Measurements from ENCODE around the gene GPRC5C.

GPRC5C gene

GRCh38 chr17:74410001-74410443 lies 21.9 kb upstream of the GPRC5C start:
- TF ChIP-seq EGR1 (IDR thresholded peaks at IDR 0.05) (no peak), ZBTB7A (IDR thresholded peaks at IDR 0.05; ENCODE audit: low read depth) (no peak), RAD21 (IDR thresholded peaks at IDR 0.05; ENCODE audit: low read depth) (no peak), USF1 (IDR thresholded peaks at IDR 0.05) (no peak), REST (IDR thresholded peaks at IDR 0.05; ENCODE audit: low read depth) (no peak), TEAD4 (IDR thresholded peaks at IDR 0.05) (no peak), CEBPB (IDR thresholded peaks at IDR 0.05) (no peak), FOXM1 (IDR thresholded peaks at IDR 0.05; ENCODE audit: borderline replicate concordance, low read depth) (no peak), TCF12 (IDR thresholded peaks at IDR 0.05; ENCODE audit: low read depth) (no peak)

- no peak for TF ChIP-seq FOXM1 (IDR thresholded peaks at IDR 0.05; ENCODE audit: borderline replicate concordance, low read depth)
- no peak for TF ChIP-seq TCF12 (IDR thresholded peaks at IDR 0.05; ENCODE audit: low read depth)
- no peak for TF ChIP-seq REST (IDR thresholded peaks at IDR 0.05; ENCODE audit: low read depth)
- TF ChIP-seq MAX (IDR thresholded peaks at IDR 0.05) = no peak
- TF ChIP-seq EP300 (IDR thresholded peaks at IDR 0.05; ENCODE audit: borderline replicate concordance) = no peak
- TF ChIP-seq USF1 (IDR thresholded peaks at IDR 0.05) = no peak
- TF ChIP-seq YY1 (IDR thresholded peaks at IDR 0.05; ENCODE audit: low read depth) = no peak
- TF ChIP-seq TAF1 (IDR thresholded peaks at IDR 0.05; ENCODE audit: low read depth) = no peak
- no peak for TF ChIP-seq TEAD4 (IDR thresholded peaks at IDR 0.05)
- no peak for TF ChIP-seq CEBPB (IDR thresholded peaks at IDR 0.05)
- no peak for TF ChIP-seq ZBTB7A (IDR thresholded peaks at IDR 0.05; ENCODE audit: low read depth)
- no peak for TF ChIP-seq CREB1 (IDR thresholded peaks at IDR 0.05; ENCODE audit: low read depth)
- TF ChIP-seq EGR1 (IDR thresholded peaks at IDR 0.05) = no peak
- no peak for TF ChIP-seq NFIC (IDR thresholded peaks at IDR 0.05)
- TF ChIP-seq RAD21 (IDR thresholded peaks at IDR 0.05; ENCODE audit: low read depth) = no peak
These were observed 19.3 kb upstream of the GPRC5C start for GRCh38 chr17:74412581-74412980.

GRCh38 chr17:74413491-74413890 lies 18.4 kb upstream of the GPRC5C start:
- no peak for TF ChIP-seq MAX (IDR thresholded peaks at IDR 0.05)
- no peak for TF ChIP-seq EGR1 (IDR thresholded peaks at IDR 0.05)
- TF ChIP-seq YY1 (IDR thresholded peaks at IDR 0.05; ENCODE audit: low read depth) = no peak
- no peak for TF ChIP-seq RAD21 (IDR thresholded peaks at IDR 0.05; ENCODE audit: low read depth)
- TF ChIP-seq TAF1 (IDR thresholded peaks at IDR 0.05; ENCODE audit: low read depth) = no peak
- no peak for TF ChIP-seq ZBTB7A (IDR thresholded peaks at IDR 0.05; ENCODE audit: low read depth)
- TF ChIP-seq TEAD4 (IDR thresholded peaks at IDR 0.05) = no peak
- TF ChIP-seq TCF12 (IDR thresholded peaks at IDR 0.05; ENCODE audit: low read depth) = no peak
- no peak for TF ChIP-seq FOXM1 (IDR thresholded peaks at IDR 0.05; ENCODE audit: borderline replicate concordance, low read depth)
- TF ChIP-seq REST (IDR thresholded peaks at IDR 0.05; ENCODE audit: low read depth) = no peak
- TF ChIP-seq CEBPB (IDR thresholded peaks at IDR 0.05) = no peak
- TF ChIP-seq USF1 (IDR thresholded peaks at IDR 0.05) = no peak
- no peak for TF ChIP-seq NFIC (IDR thresholded peaks at IDR 0.05)
- no peak for TF ChIP-seq CREB1 (IDR thresholded peaks at IDR 0.05; ENCODE audit: low read depth)
- TF ChIP-seq EP300 (IDR thresholded peaks at IDR 0.05; ENCODE audit: borderline replicate concordance) = no peak

GRCh38 chr17:74414510-74414909 lies 17.4 kb upstream of the GPRC5C start:
- TF ChIP-seq EGR1 (IDR thresholded peaks at IDR 0.05) (no peak), MAX (IDR thresholded peaks at IDR 0.05) (no peak), USF1 (IDR thresholded peaks at IDR 0.05) (no peak), CEBPB (IDR thresholded peaks at IDR 0.05) (no peak), TCF12 (IDR thresholded peaks at IDR 0.05; ENCODE audit: low read depth) (no peak), EP300 (IDR thresholded peaks at IDR 0.05; ENCODE audit: borderline replicate concordance) (no peak), NFIC (IDR thresholded peaks at IDR 0.05) (no peak), TEAD4 (IDR thresholded peaks at IDR 0.05) (no peak), YY1 (IDR thresholded peaks at IDR 0.05; ENCODE audit: low read depth) (no peak), ZBTB7A (IDR thresholded peaks at IDR 0.05; ENCODE audit: low read depth) (no peak), FOXM1 (IDR thresholded peaks at IDR 0.05; ENCODE audit: borderline replicate concordance, low read depth) (no peak), TAF1 (IDR thresholded peaks at IDR 0.05; ENCODE audit: low read depth) (no peak), CREB1 (IDR thresholded peaks at IDR 0.05; ENCODE audit: low read depth) (no peak), REST (IDR thresholded peaks at IDR 0.05; ENCODE audit: low read depth) (no peak), RAD21 (IDR thresholded peaks at IDR 0.05; ENCODE audit: low read depth) (no peak)

Measured in Ishikawa (cell line).